MCF 10A (cell line): Measurements from ENCODE around the gene MIS18BP1. TPM values are rescaled to one million over a fixed set of nuclear protein-coding genes. Genes with fewer than 3 reads are reported as not detected.

Source experiments
- BruUV-seq: library from RNA; stranded (reverse); fragments of 400-500 nt; replicated peaks from 2 replicates; lab custom pipeline; 2021; lab: Mats Ljungman, UMichigan
- CTCF ChIA-PET: fragments of 300-600 bp; sonication (Branson Sonifier 250); formaldehyde crosslinking; extraction: SDS; loops from one replicate; lab custom pipeline; 2021; ENCODE audit warnings: antibody characterized with exemption, inconsistent platforms; lab: Yijun Ruan, JAX
- POLR2A ChIA-PET: fragments of 300-600, 350-650 bp; sonication (Branson Sonifier 250); formaldehyde crosslinking; extraction: SDS; loops from one replicate; lab custom pipeline; 2020; ENCODE audit warnings: antibody characterized with exemption, inconsistent platforms; lab: Yijun Ruan, JAX
- DNase-seq: peaks from one replicate; pipeline ENCODE4 v3.0.0-alpha.2; 2018; ENCODE audit not compliant: unreplicated experiment
- H3K27ac Mint-ChIP-seq: one replicate; pipeline ENCODE4 v1.8.0; 2022; ENCODE audit warnings: mild to moderate bottlenecking, low read depth, mixed read lengths; ENCODE audit not compliant: unreplicated experiment
- H3K27me3 Mint-ChIP-seq: one replicate; pipeline ENCODE4 v1.8.0; 2022; ENCODE audit warnings: mixed read lengths; ENCODE audit not compliant: insufficient read depth, unreplicated experiment
- H3K36me3 Mint-ChIP-seq: one replicate; pipeline ENCODE4 v1.8.0; 2022; ENCODE audit warnings: mild to moderate bottlenecking, moderate library complexity, mixed read lengths; ENCODE audit not compliant: insufficient read depth, unreplicated experiment
- H3K4me1 Mint-ChIP-seq: one replicate; pipeline ENCODE4 v1.8.0; 2022; ENCODE audit warnings: mixed read lengths; ENCODE audit not compliant: insufficient read depth, unreplicated experiment
- H3K4me3 Mint-ChIP-seq: one replicate; pipeline ENCODE4 v1.8.0; 2022; ENCODE audit warnings: mild to moderate bottlenecking, moderate library complexity, mixed read lengths; ENCODE audit not compliant: unreplicated experiment
- H3K9me3 Mint-ChIP-seq: one replicate; pipeline ENCODE4 v1.8.0; 2022; ENCODE audit warnings: mixed read lengths; ENCODE audit not compliant: unreplicated experiment
- CTCF ChIP-seq: fragments of 200-600 bp; IDR thresholded peaks from one replicate; pipeline ENCODE4 v1.8.0; 2022; ENCODE audit warnings: antibody characterized with exemption, mild to moderate bottlenecking; ENCODE audit not compliant: unreplicated experiment
- intact Hi-C: fragments of 100-400 bp; cut with micrococcal nuclease; formaldehyde crosslinking; loops from 2 replicates; pipeline ENCODE4 v1.14.1; 2022
- total RNA-seq: library from RNA; stranded (reverse); gene quantifications from 2 replicates; pipeline ENCODE4 v1.2.3, GENCODE V29; 2022

The MIS18BP1 gene
- total RNA-seq, 1 experiment from 2014 or later = 31.6 TPM

DNA sequence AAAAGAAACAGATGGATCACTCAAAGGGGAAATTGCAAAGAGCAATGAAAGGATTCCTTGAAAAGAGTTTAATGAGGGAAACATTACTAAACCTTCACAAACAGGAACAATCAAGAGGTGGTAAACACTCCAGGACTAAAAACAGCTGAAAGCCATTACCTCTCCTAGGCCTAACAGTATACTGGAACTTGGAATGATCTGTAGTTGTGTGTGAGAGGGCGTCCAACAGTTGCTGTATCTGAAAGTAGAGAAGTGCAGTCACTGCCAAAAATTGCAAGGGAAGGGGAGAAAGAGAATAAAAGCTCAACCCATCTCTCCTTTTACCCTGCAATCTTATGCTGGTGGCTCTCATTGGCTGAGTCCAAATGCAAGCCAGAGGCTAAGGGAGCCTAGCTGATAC is 17.0 kb upstream of the MIS18BP1 start:
- ChIA-PET CTCF (interaction anchor here (0.8 to 8.8 kb wide), 8 partner anchors 12 to 372 kb away, joined by 3 to 136 read pairs (median 4); no protein-coding TSS in a partner anchor), POLR2A (interaction anchor here (1.0 to 1.3 kb wide), 2 partner anchors 9 to 136 kb away, joined by 3 to 4 read pairs; no protein-coding TSS in a partner anchor)
- no peak for DNase-seq
- H3K27me3 Mint-ChIP-seq = no peaks in the 10 kb centered on the region
- H3K36me3 Mint-ChIP-seq = peaks cover 8% of the 10 kb centered on the region
- TF ChIP-seq CTCF = no peak
- no peaks in the 10 kb centered on the region for H3K4me1 Mint-ChIP-seq
- H3K9me3 Mint-ChIP-seq = no peaks in the 10 kb centered on the region
- no TSS peak for BruUV-seq
- H3K4me3 Mint-ChIP-seq = no peak overlapping the region
- H3K27ac Mint-ChIP-seq = no peak overlapping the region
- intact Hi-C loops = no loop called here

DNA sequence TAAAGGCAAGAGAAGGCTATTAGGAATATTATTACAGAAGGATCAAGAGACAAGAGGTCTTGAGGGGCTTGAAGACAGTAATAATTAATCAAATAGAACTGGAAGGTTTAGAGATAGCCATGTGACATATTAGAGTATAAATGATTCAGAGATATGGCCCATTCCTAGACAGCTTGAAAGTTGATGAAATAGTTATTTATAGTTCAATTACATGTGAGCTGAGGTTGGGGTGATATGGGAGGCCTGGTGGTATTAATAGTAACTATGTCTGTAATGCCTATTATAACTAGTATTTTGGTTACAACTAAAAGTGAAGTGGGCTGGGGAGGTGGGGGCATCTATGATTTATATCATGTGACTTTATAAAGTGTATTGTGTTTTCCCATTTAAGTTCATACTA is 14.1 kb upstream of the MIS18BP1 start:
- peak overlapping the region; percentile 10 for H3K27ac Mint-ChIP-seq
- H3K36me3 Mint-ChIP-seq = peaks cover 14% of the 10 kb centered on the region
- no peak overlapping the region for H3K4me3 Mint-ChIP-seq
- H3K4me1 Mint-ChIP-seq = no peaks in the 10 kb centered on the region
- DNase-seq = no peak
- no peaks in the 10 kb centered on the region for H3K27me3 Mint-ChIP-seq
- POLR2A ChIA-PET = interaction anchor here (2.0 to 4.5 kb wide), 2 partner anchors 12 to 14 kb away, joined by 4 to 20 read pairs; partner anchors contain the start of gene MIS18BP1
- H3K9me3 Mint-ChIP-seq = no peaks in the 10 kb centered on the region
- no peak for TF ChIP-seq CTCF
- no TSS peak for BruUV-seq
- intact Hi-C loops = no loop called here
- CTCF ChIA-PET = interaction anchor here (0.6 to 8.8 kb wide), 12 partner anchors 9 to 354 kb away, joined by 3 to 136 read pairs (median 8); partner anchors contain the start of gene MIS18BP1

- no peak overlapping the region for H3K27ac Mint-ChIP-seq
- H3K9me3 Mint-ChIP-seq = peaks cover 18% of the 10 kb centered on the region
- DNase-seq = no peak
- no peaks in the 10 kb centered on the region for H3K4me1 Mint-ChIP-seq
- H3K36me3 Mint-ChIP-seq = peaks cover 6% of the 10 kb centered on the region
- ChIA-PET POLR2A (interaction anchor here (0.9 kb wide), 1 partner anchor 9 kb away, joined by 3 read pairs; no protein-coding TSS in a partner anchor), CTCF (interaction anchor here (1.9 kb wide), 1 partner anchor 349 kb away, joined by 12 read pairs; no protein-coding TSS in a partner anchor)
- no peak for TF ChIP-seq CTCF
- intact Hi-C loops = no loop called here
- no TSS peak for BruUV-seq
- no peak overlapping the region for H3K4me3 Mint-ChIP-seq
- H3K27me3 Mint-ChIP-seq = no peaks in the 10 kb centered on the region
These were observed 9.6 kb upstream of the MIS18BP1 start for GRCh38 chr14:45262637-45263036.

DNA sequence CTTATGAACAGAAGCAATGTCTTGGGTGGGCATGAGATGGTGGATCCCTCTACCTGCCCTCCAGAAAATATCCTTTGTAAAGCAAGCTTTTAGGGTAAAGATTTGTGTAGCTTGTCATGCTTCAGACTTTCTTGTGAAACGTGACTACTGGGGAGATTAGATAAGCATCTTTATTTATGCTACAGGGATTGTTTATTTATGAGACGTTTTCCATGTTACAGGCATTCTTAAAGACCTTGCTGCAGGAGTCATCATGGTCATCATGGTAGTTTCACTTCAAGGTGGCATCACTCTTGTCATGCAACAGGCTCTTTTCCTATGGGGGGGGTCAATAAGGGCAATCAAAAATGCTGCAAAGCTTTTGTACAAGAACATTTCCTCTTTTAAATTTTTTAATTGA is 8.2 kb upstream of the MIS18BP1 start:
- Mint-ChIP-seq H3K27ac (no peak overlapping the region), H3K9me3 (peaks cover 24% of the 10 kb centered on the region), H3K4me1 (no peaks in the 10 kb centered on the region), H3K36me3 (peaks cover 6% of the 10 kb centered on the region), H3K27me3 (no peaks in the 10 kb centered on the region), H3K4me3 (no peak overlapping the region)
- CTCF ChIA-PET = interaction anchor here (1.9 kb wide), 1 partner anchor 347 kb away, joined by 12 read pairs; no protein-coding TSS in a partner anchor
- POLR2A ChIA-PET = no interaction called here
- no peak for TF ChIP-seq CTCF
- intact Hi-C loops = no loop called here
- BruUV-seq = no TSS peak
- no peak for DNase-seq
